ENCODE data around the gene AHNAK2.
A peak's percentile ranks its signal among the peaks of the same experiment; 100 is the strongest.

The AHNAK2 gene

GRCh38 chr14:104939666-104940410 is 38.3 kb downstream of the AHNAK2 start:
- no peak for DNase-seq (ENCODE audit: low read depth, low spot score)

GRCh38 chr14:104938960-104939359 is 39.2 kb downstream of the AHNAK2 start:
- DNase-seq (ENCODE audit: low read depth, low spot score): no peak

- no peak for DNase-seq (ENCODE audit: low read depth, low spot score)
These were observed 39.7 kb downstream of the AHNAK2 start for GRCh38 chr14:104938436-104938835.

GRCh38 chr14:104937694-104938365 is 40.3 kb downstream of the AHNAK2 start:
- no peak for DNase-seq (ENCODE audit: low read depth, low spot score)

GRCh38 chr14:104937161-104937560 is 41.0 kb downstream of the AHNAK2 start:
- DNase-seq (ENCODE audit: low read depth, low spot score): no peak

GRCh38 chr14:104936361-104937155 is 41.6 kb downstream of the AHNAK2 start:
- no peak for DNase-seq (ENCODE audit: low read depth, low spot score)

GRCh38 chr14:104935955-104936354 is 42.2 kb downstream of the AHNAK2 start:
- no peak for DNase-seq (ENCODE audit: low read depth, low spot score)

- no peak for DNase-seq (ENCODE audit: low read depth, low spot score)
These were observed 43.0 kb downstream of the AHNAK2 start for GRCh38 chr14:104935026-104935650.

- no peak for DNase-seq (ENCODE audit: low read depth, low spot score)
These were observed 44.1 kb downstream of the AHNAK2 start for GRCh38 chr14:104933746-104934733.

- peak; percentile 93 for DNase-seq (ENCODE audit: low read depth, low spot score)
These were observed 45.2 kb downstream of the AHNAK2 start for GRCh38 chr14:104932676-104933631.

GRCh38 chr14:104931771-104932675 is 46.2 kb downstream of the AHNAK2 start:
- peak; percentile 33 for DNase-seq (ENCODE audit: low read depth, low spot score)

- DNase-seq (ENCODE audit: low read depth, low spot score): no peak
These were observed 46.8 kb downstream of the AHNAK2 start for GRCh38 chr14:104931304-104931770.

- DNase-seq (ENCODE audit: low read depth, low spot score): no peak
These were observed 47.5 kb downstream of the AHNAK2 start for GRCh38 chr14:104930526-104931303.

GRCh38 chr14:104929268-104930230 is 48.6 kb downstream of the AHNAK2 start:
- DNase-seq (ENCODE audit: low read depth, low spot score): no peak

GRCh38 chr14:104928391-104929133 is 49.6 kb downstream of the AHNAK2 start:
- no peak for DNase-seq (ENCODE audit: low read depth, low spot score)

GRCh38 chr14:104927901-104928300 is 50.3 kb downstream of the AHNAK2 start:
- DNase-seq (ENCODE audit: low read depth, low spot score): no peak

Data from astrocyte of the hippocampus (primary cell).